Parathyroid adenoma (tissue), 2 donors: Measurements from ENCODE around the gene NTSR1.

Experiments used
- H2AFZ ChIP-seq: fragments of 300-600 bp; sonication (generic); one replicate; pipeline ENCODE4 v1.7.0; 2017; ENCODE audit warnings: antibody characterized with exemption, mild to moderate bottlenecking
- H3K27ac ChIP-seq: fragments of 300-600 bp; sonication (generic); one replicate; pipeline ENCODE4 v1.7.0; 2017
- H3K27me3 ChIP-seq: fragments of 300-600 bp; sonication (generic); one replicate; pipeline ENCODE4 v1.7.0; 2017; ENCODE audit warnings: low read length; ENCODE audit not compliant: control insufficient read depth, insufficient read depth
- H3K36me3 ChIP-seq: fragments of 300-600 bp; sonication (generic); one replicate; pipeline ENCODE4 v1.7.0; 2017; ENCODE audit warnings: low read length; ENCODE audit not compliant: control insufficient read depth, insufficient read depth
- H3K4me1 ChIP-seq: fragments of 300-600 bp; sonication (generic); one replicate; pipeline ENCODE4 v1.7.0; 2017; ENCODE audit warnings: control low read depth
- H3K4me2 ChIP-seq: fragments of 300-600 bp; sonication (generic); one replicate; pipeline ENCODE4 v1.7.0; 2017; ENCODE audit warnings: low read length
- H3K4me3 ChIP-seq: fragments of 300-600 bp; sonication (generic); one replicate; pipeline ENCODE4 v1.7.0; 2017; ENCODE audit warnings: low read depth, low read length
- H3K79me2 ChIP-seq: fragments of 300-600 bp; sonication (generic); one replicate; pipeline ENCODE4 v1.7.0; 2017; ENCODE audit warnings: control low read depth
- H3K9ac ChIP-seq: fragments of 300-600 bp; sonication (generic); one replicate; pipeline ENCODE4 v1.7.0; 2017; ENCODE audit warnings: mild to moderate bottlenecking
- H3K9me3 ChIP-seq: fragments of 300-600 bp; sonication (generic); one replicate; pipeline ENCODE4 v1.7.0; 2017; ENCODE audit warnings: low read length; ENCODE audit not compliant: control insufficient read depth
- TF ChIP-seq, protein P1 (sequence below): fragments of 300-600 bp; sonication (generic); IDR thresholded peaks from one replicate; pipeline ENCODE4 v1.7.0; 2017; ENCODE audit warnings: antibody characterized with exemption, mild to moderate bottlenecking
- donor health status: primary hyperparathyroidism.

NTSR1 gene

DNA sequence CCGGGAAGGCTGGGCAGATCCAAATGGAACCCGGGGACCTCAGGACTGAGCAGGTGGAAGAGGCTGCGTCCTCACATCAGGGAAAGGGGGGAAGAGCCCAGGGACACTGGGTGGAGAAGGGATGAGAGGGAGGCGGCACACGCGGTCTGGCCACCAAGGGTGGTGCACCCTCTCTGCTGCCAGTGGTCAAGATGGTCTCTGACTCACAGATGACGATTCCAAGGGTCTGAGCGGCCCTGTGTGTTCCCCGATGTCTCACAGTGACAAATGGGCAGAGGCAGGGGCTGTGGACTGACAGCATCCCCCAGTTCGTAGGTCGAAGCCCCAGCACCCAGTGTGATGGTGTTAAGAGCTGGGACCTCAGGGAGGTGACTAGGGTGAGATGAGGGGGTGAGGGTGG is 34.3 kb upstream of the NTSR1 start:
- no peaks in the 10 kb centered on the region for H3K4me1 ChIP-seq
- no peak overlapping the region for H3K27ac ChIP-seq
- H3K4me2 ChIP-seq = no peak overlapping the region
- no peaks in the 10 kb centered on the region for H3K9me3 ChIP-seq
- H3K79me2 ChIP-seq = no peaks in the 10 kb centered on the region
- H3K9ac ChIP-seq = no peak overlapping the region
- H3K4me3 ChIP-seq = no peak overlapping the region
- TF ChIP-seq, protein P1, sequence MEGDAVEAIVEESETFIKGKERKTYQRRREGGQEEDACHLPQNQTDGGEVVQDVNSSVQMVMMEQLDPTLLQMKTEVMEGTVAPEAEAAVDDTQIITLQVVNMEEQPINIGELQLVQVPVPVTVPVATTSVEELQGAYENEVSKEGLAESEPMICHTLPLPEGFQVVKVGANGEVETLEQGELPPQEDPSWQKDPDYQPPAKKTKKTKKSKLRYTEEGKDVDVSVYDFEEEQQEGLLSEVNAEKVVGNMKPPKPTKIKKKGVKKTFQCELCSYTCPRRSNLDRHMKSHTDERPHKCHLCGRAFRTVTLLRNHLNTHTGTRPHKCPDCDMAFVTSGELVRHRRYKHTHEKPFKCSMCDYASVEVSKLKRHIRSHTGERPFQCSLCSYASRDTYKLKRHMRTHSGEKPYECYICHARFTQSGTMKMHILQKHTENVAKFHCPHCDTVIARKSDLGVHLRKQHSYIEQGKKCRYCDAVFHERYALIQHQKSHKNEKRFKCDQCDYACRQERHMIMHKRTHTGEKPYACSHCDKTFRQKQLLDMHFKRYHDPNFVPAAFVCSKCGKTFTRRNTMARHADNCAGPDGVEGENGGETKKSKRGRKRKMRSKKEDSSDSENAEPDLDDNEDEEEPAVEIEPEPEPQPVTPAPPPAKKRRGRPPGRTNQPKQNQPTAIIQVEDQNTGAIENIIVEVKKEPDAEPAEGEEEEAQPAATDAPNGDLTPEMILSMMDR = no peak
- no peak overlapping the region for H2AFZ ChIP-seq
- H3K36me3 ChIP-seq = no peaks in the 10 kb centered on the region
- H3K27me3 ChIP-seq = no peaks in the 10 kb centered on the region

DNA sequence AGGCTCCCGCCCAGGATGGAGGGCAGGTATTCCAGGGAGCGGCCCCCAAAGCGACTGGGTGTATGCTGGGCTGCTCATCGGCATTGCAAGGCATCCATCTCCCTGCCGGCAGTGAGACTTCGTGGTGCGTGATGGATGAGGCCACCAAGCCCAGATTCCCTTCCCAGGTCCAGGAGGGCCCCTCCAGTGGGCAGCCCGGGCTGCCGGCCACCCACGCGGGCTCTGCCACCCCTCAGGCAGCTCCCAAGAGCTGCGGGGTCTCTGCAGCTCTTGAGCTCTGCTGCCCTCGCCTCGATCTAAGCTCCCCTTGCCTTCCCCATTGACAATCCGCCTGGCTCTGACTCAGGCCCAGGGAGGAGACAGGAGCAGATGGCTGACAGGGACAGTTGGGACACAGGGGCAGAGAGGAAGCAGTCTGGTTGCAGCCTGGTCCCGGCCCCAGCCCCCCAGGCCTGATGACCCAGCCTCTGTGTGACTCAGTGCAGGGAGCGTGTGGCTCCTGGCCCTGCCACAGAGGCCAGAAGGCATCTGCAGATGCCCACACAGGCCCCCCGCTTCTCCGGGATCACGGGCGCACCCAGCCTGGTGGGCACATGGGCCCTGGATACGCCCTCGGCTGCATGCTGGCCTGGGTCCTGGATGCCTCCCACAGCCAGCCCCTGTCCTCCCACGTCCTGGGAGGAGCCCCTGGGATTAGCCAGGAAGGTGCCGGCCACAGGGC is 33.3 kb upstream of the NTSR1 start:
- TF ChIP-seq, protein P1 = no peak
- no peaks in the 10 kb centered on the region for H3K79me2 ChIP-seq
- H3K36me3 ChIP-seq = no peaks in the 10 kb centered on the region
- H3K27ac ChIP-seq = no peak overlapping the region
- peaks cover 6% of the 10 kb centered on the region for H3K9me3 ChIP-seq
- no peaks in the 10 kb centered on the region for H3K4me1 ChIP-seq
- H3K9ac ChIP-seq = no peak overlapping the region
- H3K4me3 ChIP-seq = no peak overlapping the region
- no peak overlapping the region for H2AFZ ChIP-seq
- no peaks in the 10 kb centered on the region for H3K27me3 ChIP-seq
- no peak overlapping the region for H3K4me2 ChIP-seq

DNA sequence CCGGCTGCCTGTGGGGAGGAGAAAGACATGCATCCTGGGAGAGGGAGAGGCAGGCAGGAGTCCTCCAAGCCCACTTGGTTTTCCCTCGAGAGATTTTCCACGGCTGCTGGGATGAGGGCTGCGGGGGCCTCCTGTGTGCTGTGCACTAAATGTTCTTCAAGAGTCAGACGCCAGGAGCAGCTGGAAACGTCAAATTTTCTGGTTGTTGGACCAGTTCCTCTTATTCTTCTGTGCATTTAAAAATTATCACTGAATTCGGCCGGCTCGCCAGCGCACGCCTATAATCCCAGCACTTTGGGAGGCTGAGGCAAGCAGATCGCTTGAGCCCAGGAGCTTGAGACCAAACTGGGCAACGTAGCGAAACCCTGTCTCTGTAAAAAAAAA is 32.8 kb upstream of the NTSR1 start:
- no peak overlapping the region for H3K9ac ChIP-seq
- H3K4me2 ChIP-seq = no peak overlapping the region
- peaks cover 6% of the 10 kb centered on the region for H3K9me3 ChIP-seq
- H3K36me3 ChIP-seq = no peaks in the 10 kb centered on the region
- no peaks in the 10 kb centered on the region for H3K79me2 ChIP-seq
- no peaks in the 10 kb centered on the region for H3K4me1 ChIP-seq
- no peaks in the 10 kb centered on the region for H3K27me3 ChIP-seq
- no peak overlapping the region for H3K27ac ChIP-seq
- TF ChIP-seq, protein P1 = no peak
- no peak overlapping the region for H3K4me3 ChIP-seq
- H2AFZ ChIP-seq = no peak overlapping the region

DNA sequence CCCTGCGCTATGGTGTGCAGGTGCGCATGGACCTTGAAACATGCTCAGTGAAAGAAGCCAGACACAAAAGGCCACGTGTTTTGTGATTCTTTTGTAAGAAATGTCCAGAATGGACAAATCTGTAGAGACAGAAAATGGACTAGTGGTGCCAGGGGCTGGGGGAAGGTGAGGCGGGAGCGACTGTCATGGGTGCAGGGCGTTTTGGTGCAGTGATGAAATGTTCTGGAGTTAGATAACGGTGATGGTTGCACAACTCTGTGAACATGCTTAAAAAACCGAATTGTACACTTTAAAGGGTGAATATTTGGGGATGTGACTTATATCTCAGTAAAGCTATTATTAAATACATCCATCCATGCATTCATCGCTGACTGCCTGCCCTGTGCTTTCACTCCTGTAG is 31.7 kb upstream of the NTSR1 start:
- H3K79me2 ChIP-seq = no peaks in the 10 kb centered on the region
- H3K4me2 ChIP-seq = no peak overlapping the region
- no peak overlapping the region for H3K27ac ChIP-seq
- H3K9ac ChIP-seq = no peak overlapping the region
- no peak overlapping the region for H3K4me3 ChIP-seq
- no peaks in the 10 kb centered on the region for H3K27me3 ChIP-seq
- H2AFZ ChIP-seq = no peak overlapping the region
- TF ChIP-seq, protein P1 = no peak
- H3K36me3 ChIP-seq = no peaks in the 10 kb centered on the region
- no peaks in the 10 kb centered on the region for H3K4me1 ChIP-seq
- H3K9me3 ChIP-seq = peaks cover 6% of the 10 kb centered on the region

DNA sequence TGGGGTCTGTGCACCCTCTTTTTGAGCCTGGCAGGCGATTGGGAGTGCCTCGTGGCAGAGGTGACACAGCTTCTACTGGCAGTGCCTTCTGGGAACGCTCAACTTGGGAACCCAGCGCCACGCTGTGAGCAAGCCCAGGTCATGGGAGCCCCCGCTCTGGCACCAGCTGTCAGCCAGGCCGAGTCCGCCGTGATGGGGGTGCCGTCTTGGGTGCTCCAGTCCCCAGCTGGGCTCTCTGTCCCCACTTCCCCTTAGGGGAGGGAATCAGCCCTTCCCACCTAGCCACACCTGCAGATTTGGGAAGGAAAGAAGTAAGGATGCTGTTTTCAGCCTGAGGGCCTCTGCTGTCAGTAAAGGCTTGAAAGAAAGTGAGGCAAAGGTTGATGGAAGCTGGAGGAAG is 31.0 kb upstream of the NTSR1 start:
- H3K4me1 ChIP-seq = no peaks in the 10 kb centered on the region
- H3K9ac ChIP-seq = no peak overlapping the region
- TF ChIP-seq, protein P1 = no peak
- no peaks in the 10 kb centered on the region for H3K79me2 ChIP-seq
- H3K9me3 ChIP-seq = peaks cover 6% of the 10 kb centered on the region
- no peaks in the 10 kb centered on the region for H3K36me3 ChIP-seq
- H3K27me3 ChIP-seq = no peaks in the 10 kb centered on the region
- H3K4me2 ChIP-seq = no peak overlapping the region
- no peak overlapping the region for H3K27ac ChIP-seq
- no peak overlapping the region for H3K4me3 ChIP-seq
- no peak overlapping the region for H2AFZ ChIP-seq
